ENCODE data around the gene AKAP17A.
"Not testable (repeated sequence)": the region's sequence is repeated elsewhere in the genome, so short reads cannot be mapped to it uniquely, and the experiment has no call there.

The AKAP17A gene, protein sequence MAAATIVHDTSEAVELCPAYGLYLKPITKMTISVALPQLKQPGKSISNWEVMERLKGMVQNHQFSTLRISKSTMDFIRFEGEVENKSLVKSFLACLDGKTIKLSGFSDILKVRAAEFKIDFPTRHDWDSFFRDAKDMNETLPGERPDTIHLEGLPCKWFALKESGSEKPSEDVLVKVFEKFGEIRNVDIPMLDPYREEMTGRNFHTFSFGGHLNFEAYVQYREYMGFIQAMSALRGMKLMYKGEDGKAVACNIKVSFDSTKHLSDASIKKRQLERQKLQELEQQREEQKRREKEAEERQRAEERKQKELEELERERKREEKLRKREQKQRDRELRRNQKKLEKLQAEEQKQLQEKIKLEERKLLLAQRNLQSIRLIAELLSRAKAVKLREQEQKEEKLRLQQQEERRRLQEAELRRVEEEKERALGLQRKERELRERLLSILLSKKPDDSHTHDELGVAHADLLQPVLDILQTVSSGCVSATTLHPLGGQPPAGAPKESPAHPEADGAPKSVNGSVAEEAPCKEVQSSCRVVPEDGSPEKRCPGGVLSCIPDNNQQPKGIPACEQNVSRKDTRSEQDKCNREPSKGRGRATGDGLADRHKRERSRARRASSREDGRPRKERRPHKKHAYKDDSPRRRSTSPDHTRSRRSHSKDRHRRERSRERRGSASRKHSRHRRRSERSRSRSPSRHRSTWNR

DNA sequence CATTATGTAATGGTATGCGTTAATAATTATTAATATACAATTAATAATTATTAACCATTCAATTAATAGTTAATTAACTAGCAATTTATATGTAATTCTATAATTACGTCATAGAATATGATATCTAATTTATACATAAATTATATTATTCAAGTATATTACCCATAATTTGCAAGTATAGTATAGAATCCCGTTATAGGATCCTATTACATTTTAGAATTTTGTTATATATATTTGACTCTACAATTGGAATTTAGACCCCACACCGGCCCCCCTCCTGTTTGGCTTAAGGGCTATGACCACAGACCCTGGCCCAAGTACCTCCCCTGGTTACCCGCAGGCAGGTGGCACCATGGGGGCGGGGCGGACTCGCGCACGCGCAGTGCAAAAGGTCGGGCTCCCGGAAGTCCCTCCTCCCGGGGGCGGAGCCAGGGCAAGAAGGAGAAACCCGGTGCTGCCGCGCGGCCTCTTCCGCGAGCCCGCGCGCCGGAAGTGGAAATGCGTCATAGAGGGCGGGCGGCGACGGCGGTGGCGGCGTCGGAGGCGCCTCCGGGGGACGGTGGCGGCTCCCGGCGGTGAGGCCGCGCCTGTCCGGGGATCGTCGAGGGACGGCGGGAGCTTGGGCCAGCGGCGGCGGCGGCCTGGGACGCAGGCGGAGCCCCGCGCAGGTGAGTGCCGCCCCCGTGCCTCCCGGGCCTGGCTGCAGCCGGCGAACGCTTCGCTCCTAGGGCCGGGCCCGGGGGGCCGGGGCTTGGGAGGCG, at the start of gene AKAP17A:
Gene AKAP17A (plus strand): TSS at position 503 of the 761 bp plus-strand sequence. CDS start 1,859 bp downstream, outside the sequence.
- DNase-seq (ENCODE audit: low read depth in 2 of 3, low spot score in 2 of 3) = peak; percentile 99 to 100 (median 99)

DNA sequence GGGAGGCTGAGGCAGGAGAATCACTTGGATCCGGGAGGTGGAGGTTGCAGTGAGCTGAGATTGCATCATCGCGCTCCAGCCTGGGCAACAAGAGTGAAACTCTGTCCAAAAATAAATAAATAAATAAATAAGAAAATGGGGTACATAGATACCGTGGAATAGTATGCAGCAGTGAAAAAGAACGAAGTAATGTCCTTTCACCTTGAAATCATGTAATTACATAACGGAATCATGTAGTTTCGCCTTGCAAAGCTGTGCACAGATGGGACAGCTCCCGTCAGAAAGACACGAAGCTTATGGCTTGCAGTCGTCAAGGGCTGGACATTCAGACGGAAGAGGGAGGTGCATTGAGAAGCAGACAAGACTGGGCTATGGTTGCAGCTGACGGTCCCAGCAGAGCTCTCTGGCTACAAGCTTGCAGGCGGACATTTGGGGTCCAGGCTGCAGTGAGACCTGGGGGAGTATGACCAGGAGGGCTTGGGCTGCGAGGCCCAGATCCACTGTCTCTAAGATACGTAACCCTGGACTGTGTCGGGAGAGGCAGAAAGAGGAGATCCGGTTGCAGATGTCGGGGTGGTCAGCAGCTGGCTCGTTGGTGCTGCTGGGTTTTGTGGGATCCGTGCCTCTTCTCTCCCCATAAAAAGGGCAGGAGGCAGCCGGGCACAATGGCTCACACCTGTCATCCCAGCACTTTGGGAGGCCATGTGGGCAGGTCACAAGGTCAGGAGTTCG, 48.2 kb upstream of the AKAP17A start:
- DNase-seq (ENCODE audit: low read depth in 2 of 3, low spot score in 2 of 3) = no peak

DNA sequence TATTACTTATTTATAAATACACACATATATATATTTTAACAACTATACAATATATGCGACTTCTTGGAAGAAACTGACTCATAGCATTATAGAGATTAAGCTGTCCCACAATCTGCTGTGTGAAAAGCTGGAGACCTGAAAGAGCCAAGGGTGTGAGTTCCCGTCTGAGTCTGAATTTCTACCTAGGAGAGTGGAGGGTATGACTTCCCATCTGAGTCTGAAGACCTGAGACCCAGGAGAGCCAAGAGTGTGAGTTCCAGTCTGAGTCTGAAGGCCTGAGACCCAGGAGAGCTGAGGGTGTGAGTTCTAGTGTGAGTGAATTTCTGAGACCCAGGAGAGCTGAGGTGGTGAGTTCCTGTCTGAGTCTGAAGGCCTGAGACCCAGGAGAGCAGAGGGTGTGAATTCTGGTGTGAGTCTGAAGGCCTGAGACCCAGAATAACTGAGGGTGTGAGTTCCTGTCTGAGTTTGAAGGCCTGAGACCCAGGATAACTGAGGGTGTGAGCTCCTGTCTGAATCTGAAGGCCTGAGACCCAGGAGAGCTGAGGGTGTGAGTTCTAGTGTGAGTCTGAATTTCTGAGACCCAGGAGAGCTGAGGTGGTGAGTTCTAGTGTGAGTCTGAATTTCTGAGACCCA, 45.5 kb upstream of the AKAP17A start:
- no peak for DNase-seq (ENCODE audit: low read depth in 2 of 3, low spot score in 2 of 3)

DNA sequence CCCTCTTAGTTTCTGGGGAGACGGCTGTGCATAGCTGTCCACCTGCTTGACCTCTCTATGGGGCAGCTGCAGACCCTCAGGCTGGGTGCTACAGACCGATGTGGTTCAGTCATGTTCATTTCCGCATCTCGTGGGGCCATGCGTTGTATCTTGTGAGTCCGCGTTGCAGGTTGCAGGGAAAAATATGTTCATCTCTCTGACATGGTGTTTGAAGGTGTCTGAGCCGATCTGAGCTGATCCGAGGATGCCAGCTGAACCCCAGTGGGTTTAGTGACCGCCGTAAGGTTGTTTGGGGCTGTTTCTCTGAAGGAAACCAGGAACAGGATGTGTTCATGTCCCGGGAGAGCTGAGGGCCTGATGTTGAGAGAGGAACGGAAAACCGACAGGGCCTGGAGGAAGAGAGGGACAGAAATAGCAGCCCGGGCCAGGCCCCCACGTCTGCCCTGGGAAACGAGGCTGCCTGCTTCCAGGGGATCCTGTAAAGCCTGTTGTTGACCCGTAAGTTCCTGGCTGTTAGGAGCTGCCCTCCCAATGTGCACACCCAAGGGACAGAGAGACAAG, 44.6 kb upstream of the AKAP17A start:
- no peak for DNase-seq (ENCODE audit: low read depth in 2 of 3, low spot score in 2 of 3)

DNA sequence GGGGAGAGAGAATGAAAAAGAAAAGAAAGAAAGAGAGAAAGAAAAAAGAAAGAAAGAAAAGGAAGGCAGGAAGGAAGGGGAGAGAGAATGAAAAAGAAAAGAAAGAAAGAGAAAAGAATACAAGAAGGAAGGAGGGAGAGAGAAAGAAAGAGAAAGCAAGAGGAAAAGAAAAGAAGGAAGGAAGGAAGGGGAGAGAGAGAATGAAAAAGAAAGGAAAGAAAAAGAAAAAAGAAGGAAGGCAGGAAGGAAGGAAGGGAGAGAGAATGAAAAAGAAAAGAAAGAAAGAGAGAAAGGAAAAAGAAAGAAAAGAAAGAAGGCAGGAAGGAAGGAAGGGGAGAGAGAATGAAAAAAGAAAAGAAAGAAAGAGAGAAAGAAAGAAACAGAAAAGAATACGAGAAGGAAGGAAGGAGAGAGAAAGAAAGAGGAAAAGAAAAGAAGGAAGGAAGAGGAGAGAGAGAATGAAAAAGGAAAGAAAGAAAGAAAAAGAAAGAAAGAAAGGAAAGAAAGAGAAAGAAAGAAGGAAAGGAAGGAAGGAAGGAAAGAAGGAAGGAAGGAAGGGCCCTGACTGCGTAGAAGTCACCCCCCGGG, 39.4 kb upstream of the AKAP17A start:
- DNase-seq (ENCODE audit: low read depth in 2 of 3, low spot score in 2 of 3) = no peak

DNA sequence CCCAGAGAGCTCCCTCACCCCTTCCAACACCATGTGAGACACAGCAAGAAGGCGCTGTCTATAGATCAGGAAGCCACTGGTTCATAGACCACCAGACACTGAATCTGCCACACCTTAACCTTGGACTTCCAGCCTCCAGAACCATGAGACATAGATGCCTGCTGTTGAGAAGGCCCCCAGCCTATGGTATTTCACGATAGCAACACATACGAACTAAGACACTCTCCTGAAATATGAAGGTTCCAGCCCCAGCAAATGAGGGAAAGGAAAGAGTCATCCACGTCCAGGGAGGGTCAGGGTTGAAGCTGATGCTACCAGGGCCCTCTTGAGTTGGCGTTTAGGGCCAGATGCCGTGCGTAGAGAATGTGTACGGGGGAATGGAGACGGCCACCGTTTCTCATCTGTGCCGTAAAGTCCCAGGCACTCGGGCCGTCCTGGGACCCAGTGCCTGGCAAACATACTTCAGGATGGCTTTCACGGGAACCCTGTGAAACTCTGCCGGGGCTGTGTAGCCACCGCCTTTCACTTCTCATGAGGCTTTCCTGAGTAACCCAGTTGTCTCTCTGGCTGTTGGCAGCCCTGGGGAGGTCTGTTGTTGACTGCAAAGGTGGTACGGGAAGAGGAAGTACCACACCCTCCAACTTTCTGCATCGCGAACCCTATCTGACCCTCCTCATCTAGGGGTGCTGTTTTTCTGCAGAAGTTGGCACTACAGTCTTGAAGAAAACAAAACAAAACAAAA, 36.8 kb upstream of the AKAP17A start:
- no peak for DNase-seq (ENCODE audit: low read depth in 2 of 3, low spot score in 2 of 3)

DNA sequence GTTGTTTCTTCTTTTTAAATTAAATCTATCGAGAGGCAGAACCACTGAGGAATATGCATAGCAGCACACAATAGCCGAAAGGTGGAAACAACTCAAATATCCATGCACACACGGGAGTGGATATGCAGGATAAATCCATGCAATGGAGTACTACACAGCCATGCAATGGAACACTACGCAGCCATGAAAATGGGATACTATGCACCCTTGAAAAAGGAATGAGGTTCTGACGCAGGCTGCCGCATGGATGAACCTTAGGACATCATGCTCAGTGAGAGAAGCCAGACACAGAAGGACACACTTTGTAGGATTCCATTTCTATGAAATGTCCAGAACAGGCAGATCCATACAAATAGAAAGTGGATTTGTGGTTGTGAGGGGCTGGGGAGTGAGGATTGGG, 36.0 kb upstream of the AKAP17A start:
- no peak for DNase-seq (ENCODE audit: low read depth in 2 of 3, low spot score in 2 of 3)

DNA sequence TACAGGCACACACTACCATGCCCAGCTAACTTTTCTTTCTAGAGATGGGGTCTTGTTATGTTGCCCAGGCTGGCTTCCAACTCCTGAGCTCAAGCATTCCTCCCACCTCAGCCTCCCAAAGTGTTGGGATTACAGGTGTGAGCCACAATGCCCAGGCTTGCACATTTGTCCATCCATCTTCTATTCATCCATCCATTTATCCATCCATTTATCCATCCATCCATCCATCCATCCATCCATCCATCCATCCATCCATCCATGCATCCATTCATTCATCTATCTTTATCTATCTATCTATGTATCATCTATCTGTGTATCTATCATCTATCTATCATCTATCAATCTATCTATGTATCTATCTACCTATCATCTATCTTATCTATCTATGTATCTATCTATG, 34.0 kb upstream of the AKAP17A start:
- not testable (repeated sequence) for DNase-seq (ENCODE audit: low read depth in 2 of 3, low spot score in 2 of 3)

DNA sequence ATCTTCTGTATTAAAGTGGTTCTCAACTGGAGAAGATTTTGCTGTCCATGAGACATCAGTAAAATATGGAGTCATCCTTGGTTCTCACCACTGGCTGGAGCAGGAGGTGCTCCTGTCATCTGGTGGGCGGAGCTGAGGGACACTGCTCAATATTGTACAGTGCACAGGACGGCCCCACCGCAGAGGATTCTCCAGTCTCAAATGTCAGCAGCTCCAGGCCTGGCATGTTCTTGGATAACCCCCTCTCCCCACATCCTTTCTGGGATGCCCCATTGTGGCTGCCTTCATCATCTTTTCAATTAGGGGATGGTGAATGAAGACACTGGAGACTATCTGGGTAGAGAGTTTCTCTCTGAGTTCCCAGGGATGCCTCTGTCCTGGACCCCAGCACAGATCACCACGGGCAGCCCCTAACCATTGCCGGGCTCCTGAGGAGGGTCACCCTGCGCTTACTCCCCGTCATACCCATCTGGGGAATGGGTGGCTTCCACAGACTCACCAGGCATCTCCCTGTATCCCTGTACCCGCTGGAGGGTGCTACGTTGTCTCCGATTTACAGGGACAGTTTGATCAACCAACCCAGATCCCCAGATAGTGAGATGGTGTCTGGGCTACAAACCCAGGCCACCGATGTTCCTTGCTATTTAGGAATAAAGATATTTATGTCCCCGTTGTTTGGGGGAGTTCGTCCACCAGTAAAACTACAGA, 32.5 kb upstream of the AKAP17A start:
- DNase-seq (ENCODE audit: low read depth in 2 of 3, low spot score in 2 of 3) = no peak

DNA sequence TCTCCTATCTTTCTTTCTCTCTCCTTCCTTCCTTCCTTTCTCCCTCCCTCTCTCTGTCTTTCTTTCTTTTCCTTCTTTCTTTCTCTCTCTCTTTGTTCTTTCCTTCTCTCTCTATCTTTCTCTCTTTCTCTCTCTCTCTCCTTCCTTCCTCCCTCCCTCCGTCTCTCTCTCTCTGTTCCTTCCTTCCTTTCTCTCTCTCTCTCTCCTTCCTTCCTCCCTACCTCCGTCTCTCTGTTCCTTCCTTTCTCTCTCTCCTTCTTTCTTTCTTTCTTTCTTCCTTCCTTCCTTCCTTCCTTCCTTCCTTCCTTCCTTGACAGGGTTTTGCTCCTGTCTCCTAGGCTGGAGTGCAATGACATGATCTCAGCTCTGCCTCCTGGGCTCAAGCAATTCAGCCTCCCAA, 30.2 kb upstream of the AKAP17A start:
- no peak for DNase-seq (ENCODE audit: low read depth in 2 of 3, low spot score in 2 of 3)

DNA sequence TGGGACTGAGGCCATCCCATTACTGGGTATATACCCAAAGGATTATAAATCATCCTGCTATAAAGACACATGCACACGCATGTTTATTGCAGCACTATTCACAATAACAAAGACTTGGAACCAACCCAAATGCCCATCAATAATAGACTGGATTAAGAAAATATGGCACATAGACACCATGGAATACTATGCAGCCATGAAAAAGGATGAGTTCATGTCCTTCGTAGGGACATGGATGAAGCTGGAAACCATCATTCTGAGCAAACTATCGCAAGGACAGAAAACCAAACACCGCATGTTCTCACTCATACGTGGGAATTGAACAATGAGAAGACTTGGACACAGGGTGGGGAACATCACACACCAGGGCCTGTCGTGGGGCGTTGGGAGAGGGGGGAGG, 27.3 kb upstream of the AKAP17A start:
- DNase-seq (ENCODE audit: low read depth in 2 of 3, low spot score in 2 of 3) = not testable (repeated sequence)

DNA sequence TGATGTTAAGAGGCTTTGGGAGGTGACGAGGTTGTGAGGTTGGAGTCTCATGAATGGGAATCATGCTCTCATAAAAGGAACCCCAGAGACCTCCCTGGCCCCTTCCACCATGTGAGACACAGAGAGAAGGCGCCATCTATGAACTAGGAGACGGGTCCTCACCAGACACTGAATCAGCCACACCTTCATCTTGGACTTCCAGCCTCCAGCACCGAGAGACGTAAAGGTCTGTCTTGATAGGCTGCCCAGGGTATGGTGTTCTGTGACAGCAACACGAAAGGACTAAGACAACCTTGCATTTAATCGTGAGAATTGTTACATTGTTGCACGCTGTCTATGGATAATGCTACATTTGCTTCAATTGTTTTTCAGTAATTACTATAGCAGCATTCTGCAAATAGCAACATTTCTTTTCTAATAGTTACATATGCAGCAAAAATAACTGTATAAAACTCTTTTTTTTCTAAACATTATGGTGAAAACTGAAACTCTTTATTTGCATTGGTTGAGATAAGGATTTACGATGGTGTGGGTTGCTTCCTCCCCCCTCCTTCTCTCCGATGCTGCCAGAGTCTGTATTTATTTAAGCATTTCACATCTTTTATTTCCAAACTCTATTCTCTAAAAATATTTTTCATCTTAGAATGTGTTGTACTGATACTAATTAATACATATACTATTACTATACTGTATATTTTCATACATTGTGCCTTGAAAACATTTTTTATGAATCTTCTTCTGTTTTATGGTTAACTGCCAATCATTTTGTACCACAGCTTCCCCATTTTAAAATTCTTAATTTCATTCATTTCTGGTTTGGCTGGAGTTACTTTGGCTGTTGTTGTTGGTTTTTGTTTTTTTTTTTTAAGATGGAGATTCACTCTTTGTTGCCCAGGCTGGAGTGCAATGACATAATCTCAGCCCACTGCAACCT, 26.4 kb upstream of the AKAP17A start:
- DNase-seq (ENCODE audit: low read depth in 2 of 3, low spot score in 2 of 3) = no peak

DNA sequence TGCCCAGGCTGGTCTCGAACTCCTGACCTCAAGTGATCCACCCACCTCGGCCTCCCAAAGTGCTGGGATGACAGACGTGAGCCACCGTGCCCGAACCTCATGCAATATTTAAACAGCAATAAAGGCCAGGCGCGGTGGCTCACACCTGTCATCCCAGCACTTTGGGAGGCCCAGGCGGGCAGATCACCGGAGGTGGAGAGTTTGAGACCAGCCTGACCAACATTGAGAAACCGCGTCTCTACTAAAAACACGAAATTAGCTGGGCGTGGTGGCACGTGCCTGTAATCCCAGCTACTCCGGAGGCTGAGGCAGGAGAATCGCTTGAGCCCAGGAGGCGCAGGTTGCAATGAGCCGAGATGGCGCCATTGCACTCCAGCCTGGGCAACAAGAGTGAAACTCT, 17.2 kb upstream of the AKAP17A start:
- DNase-seq (ENCODE audit: low read depth in 2 of 3, low spot score in 2 of 3) = not testable (repeated sequence)

DNA sequence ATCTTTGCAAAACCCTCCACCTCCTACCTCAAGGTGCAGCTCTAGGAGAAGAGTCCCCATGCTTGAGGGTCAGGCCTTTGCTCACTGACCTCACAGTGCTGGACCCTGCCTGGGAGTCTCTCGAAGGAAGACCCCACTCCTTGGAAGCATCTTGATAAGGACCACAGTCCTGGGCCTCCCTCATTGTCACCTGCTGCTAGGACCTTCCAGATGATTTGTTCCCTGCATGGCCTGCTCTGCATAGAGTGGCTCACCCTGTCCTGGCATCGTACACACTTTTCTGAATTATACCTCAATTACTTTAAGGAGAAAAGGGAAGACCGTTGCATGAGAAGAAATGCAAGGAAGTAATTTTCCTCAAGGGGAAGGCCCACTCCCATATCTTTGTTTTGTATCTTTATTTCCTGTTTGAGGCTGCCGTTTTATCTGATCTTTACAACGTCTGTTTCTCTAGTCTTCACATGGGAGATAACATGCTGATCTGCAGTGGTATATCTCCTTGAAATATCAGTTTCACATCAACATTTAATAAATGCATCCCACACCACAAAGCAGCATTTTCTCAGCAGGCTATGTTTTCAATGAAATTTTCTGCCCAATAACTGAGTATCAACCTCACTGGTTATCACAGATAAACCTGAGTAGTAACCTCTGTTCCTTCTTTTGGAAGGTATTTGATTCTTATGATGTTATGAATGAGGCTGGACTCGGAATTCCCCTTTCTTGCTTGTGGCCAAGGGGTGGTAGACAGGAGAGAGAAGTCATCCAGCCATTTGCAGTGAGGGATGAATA, 15.0 kb upstream of the AKAP17A start:
- no peak for DNase-seq (ENCODE audit: low read depth in 2 of 3, low spot score in 2 of 3)

DNA sequence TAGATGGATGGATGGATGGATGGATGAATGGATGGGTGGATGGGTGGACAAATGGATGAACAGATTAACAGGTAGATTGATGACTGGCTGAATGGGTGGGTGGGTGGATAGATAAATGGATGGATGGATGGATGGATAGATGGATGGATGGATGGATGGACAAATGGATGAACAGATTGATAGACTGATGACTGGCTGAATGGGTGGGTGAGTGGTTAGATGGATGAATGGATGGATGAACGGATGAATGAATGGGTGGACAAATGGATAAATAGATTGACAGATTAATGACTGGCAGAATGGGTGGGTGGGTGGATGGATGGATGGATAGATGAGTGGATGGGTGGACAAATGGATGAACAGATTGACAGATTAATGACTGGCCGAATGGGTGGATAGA, 13.6 kb upstream of the AKAP17A start:
- DNase-seq (ENCODE audit: low read depth in 2 of 3, low spot score in 2 of 3) = no peak

DNA sequence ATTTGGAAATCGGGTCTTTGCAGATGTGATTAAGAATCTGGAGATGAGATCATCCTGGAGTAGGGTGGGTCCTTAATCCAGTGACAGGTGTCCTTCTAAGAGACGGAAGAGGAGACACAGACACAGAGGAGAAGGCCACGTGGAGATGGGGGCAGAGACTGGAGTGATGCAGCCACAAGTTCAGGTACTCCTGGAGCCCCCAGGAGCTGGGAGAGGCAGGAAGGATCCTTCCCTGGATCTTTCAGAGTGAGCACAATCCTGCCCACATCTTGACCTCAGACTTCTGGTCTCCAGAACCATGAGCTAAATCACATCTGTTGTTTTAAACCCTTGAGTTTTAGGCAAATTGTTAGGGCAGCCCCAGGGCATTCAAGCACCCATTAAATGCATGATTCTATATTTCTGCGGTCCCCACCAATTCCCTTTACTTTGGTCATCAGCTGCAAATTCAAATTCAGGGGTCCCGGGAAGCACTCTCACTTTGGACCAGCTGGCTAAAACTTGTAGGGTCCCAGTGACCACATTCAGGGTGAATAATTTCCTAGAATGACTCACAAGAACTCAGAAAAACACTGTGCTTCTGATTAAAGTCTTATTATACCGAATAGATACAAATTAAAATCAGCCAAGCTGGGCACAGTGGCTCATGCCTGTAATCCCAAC, 12.8 kb upstream of the AKAP17A start:
- no peak for DNase-seq (ENCODE audit: low read depth in 2 of 3, low spot score in 2 of 3)

Measured in activated CD8-positive, alpha-beta memory T cell treated with anti-CD3 and anti-CD28 coated beads for 48 hours (primary cell).